ENCODE measurements around the gene HAND2. TPM values are rescaled to one million over a fixed set of nuclear protein-coding genes. Genes with fewer than 3 reads are reported as not detected.

Gene HAND2
- total RNA-seq, 1 experiment from 2014 or later: not detected

DNA sequence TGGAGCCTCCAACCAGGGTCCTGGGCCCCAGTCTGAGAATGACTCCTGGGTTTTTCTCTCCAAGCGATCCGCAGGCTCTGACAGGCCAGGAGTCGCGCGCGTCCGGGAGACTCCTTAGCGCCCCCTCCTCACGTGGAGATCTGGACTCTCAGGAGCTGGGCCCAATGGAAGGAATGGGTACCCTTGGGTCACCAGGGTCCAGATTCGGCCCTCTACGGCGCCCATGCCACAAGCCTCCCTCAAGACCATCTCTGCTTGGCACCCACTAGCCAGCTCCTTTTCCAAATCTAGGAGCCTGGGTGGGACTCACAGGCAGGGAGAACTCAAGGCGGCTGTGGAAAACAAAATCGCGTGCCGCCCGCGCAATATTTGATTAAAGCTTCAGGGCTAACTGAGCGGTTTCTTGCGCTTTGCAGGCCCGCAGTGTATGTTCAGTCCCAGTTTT lies 7.1 kb downstream of the HAND2 start:
- H3K27ac ChIP-seq: no peak overlapping the region
- TF ChIP-seq, protein P1, sequence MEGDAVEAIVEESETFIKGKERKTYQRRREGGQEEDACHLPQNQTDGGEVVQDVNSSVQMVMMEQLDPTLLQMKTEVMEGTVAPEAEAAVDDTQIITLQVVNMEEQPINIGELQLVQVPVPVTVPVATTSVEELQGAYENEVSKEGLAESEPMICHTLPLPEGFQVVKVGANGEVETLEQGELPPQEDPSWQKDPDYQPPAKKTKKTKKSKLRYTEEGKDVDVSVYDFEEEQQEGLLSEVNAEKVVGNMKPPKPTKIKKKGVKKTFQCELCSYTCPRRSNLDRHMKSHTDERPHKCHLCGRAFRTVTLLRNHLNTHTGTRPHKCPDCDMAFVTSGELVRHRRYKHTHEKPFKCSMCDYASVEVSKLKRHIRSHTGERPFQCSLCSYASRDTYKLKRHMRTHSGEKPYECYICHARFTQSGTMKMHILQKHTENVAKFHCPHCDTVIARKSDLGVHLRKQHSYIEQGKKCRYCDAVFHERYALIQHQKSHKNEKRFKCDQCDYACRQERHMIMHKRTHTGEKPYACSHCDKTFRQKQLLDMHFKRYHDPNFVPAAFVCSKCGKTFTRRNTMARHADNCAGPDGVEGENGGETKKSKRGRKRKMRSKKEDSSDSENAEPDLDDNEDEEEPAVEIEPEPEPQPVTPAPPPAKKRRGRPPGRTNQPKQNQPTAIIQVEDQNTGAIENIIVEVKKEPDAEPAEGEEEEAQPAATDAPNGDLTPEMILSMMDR (conservative IDR thresholded peaks at IDR 0.05): no peak
- no peak for TF ChIP-seq EZH2 (IDR thresholded peaks at IDR 0.05; ENCODE audit: low read depth)
- H3K36me3 ChIP-seq (ENCODE audit: low read depth): no peaks in the 10 kb centered on the region
- no peaks in the 10 kb centered on the region for H4K20me1 ChIP-seq (ENCODE audit: insufficient read depth)
- no peak overlapping the region for H3K4me3 ChIP-seq
- no peaks in the 10 kb centered on the region for H3K9me3 ChIP-seq (ENCODE audit: insufficient read depth, low read depth)
- intact Hi-C loops (cut with micrococcal nuclease; ENCODE audit: unreplicated experiment): no loop called here
- POLR2A ChIA-PET (ENCODE audit: unreplicated experiment): no interaction called here
- BruUV-seq (replicated peaks): no TSS peak
- no peak for DNase-seq
- CTCF ChIA-PET: interaction anchor here (0.7 kb wide), 1 partner anchor 1120 kb away, joined by 3 read pairs; no protein-coding TSS in a partner anchor
- H3K4me2 ChIP-seq: no peak overlapping the region
- no peaks in the 10 kb centered on the region for H3K4me1 ChIP-seq (replicated peaks; ENCODE audit: insufficient read depth)
- H2AFZ ChIP-seq: no peak overlapping the region
- H3K79me2 ChIP-seq (ENCODE audit: low read depth): no peaks in the 10 kb centered on the region
- no peaks in the 10 kb centered on the region for H3K27me3 ChIP-seq (ENCODE audit: insufficient read depth, low read depth)
- no peaks in the 10 kb centered on the region for H3F3A ChIP-seq (ENCODE audit: insufficient read depth, low read depth)
- no peaks in the 10 kb centered on the region for H3K9me2 ChIP-seq (ENCODE audit: insufficient read depth)

DNA sequence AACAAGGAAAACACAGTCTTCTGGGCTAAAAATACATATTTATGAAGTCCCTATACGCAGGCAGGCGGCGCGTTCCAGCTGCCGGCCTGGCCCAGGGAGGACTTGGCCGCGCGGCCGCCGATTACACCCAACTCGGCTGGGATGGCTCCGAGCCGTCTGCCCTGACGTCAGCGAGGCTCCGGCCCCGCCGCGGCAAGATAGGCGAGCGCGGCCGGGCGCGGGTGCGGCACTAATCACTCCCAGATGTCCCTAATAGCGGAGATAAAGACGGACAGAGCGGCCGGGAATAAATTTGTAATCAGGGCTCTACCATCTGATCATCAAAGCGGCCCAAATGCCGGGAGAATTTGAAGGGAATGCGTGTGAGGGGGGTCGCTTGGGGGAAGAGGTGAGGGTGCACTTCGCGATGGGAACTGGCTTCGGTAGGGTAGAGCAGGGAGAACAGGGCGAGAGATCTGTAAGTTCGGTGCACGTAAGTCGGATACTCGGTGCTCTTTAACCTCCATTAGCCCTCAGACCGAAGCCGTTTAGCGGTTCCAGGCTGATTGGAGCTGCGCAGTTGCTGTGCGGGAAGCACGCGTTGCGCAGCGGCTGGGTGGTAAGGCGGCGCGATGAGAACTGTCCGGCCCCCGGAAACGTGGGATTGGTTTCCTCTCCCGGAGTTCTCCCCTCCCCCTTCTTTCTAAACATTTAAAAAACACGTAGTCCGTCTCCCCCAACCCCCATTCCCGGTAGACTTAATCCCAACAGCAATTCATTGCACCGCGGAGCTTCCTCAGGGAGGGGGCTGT lies 7.7 kb downstream of the HAND2 start:
- ChIA-PET POLR2A (ENCODE audit: unreplicated experiment) (no interaction called here), CTCF (no interaction called here)
- no peaks in the 10 kb centered on the region for H3K36me3 ChIP-seq (ENCODE audit: low read depth)
- no peaks in the 10 kb centered on the region for H3K4me1 ChIP-seq (replicated peaks; ENCODE audit: insufficient read depth)
- H3K9me2 ChIP-seq (ENCODE audit: insufficient read depth): no peaks in the 10 kb centered on the region
- no peaks in the 10 kb centered on the region for H4K20me1 ChIP-seq (ENCODE audit: insufficient read depth)
- no TSS peak for BruUV-seq (replicated peaks)
- no peak overlapping the region for H2AFZ ChIP-seq
- H3K27ac ChIP-seq: no peak overlapping the region
- TF ChIP-seq EZH2 (IDR thresholded peaks at IDR 0.05; ENCODE audit: low read depth): no peak
- TF ChIP-seq, protein P1 (conservative IDR thresholded peaks at IDR 0.05): no peak
- H3K79me2 ChIP-seq (ENCODE audit: low read depth): no peaks in the 10 kb centered on the region
- DNase-seq: no peak
- intact Hi-C loops (cut with micrococcal nuclease; ENCODE audit: unreplicated experiment): no loop called here
- H3K9me3 ChIP-seq (ENCODE audit: insufficient read depth, low read depth): no peaks in the 10 kb centered on the region
- H3F3A ChIP-seq (ENCODE audit: insufficient read depth, low read depth): no peaks in the 10 kb centered on the region
- H3K4me3 ChIP-seq: no peak overlapping the region
- H3K27me3 ChIP-seq (ENCODE audit: insufficient read depth, low read depth): no peaks in the 10 kb centered on the region
- H3K4me2 ChIP-seq: no peak overlapping the region

DNA sequence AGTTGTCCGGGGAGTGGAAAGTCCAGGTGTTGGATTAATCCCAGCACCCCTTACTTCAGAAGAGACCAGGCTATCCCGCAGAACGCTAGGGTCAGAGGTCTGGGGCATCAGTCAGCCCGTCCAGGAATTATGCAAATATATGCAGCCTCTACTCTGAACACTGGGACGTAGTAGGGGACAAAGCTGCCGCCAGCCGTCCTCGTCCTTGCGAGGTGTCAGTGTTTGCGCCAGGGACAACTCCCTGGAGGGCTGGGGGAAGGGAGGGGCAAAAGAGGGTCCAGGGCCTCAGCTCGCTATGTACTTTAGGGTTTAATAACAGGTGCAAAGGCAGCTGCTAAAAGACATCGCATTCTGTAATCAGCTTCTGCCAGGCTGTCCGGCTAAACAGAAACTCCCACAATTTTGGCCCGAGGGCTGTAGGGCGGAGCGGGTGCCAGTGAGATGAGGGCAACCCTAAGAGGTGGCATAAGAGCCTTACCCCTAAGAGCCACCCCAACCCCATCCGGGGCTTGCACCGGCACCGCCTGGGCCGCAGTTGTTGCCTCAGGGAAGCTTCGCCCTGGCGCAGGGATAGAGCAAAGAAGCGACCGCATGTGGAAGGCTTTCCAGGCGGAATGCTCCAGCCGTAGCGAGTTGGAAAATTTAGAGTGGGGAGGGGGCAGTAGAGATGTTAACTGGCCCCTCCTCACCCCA lies 8.4 kb downstream of the HAND2 start:
- Histone ChIP-seq H3K27me3 (ENCODE audit: insufficient read depth, low read depth) (no peaks in the 10 kb centered on the region), H4K20me1 (ENCODE audit: insufficient read depth) (no peaks in the 10 kb centered on the region), H3K9me3 (ENCODE audit: insufficient read depth, low read depth) (no peaks in the 10 kb centered on the region), H3K79me2 (ENCODE audit: low read depth) (no peaks in the 10 kb centered on the region), H2AFZ (no peak overlapping the region), H3K36me3 (ENCODE audit: low read depth) (no peaks in the 10 kb centered on the region), H3K4me3 (no peak overlapping the region), H3K27ac (no peak overlapping the region), H3F3A (ENCODE audit: insufficient read depth, low read depth) (no peaks in the 10 kb centered on the region), H3K4me1 (replicated peaks; ENCODE audit: insufficient read depth) (no peaks in the 10 kb centered on the region), H3K4me2 (no peak overlapping the region), H3K9me2 (ENCODE audit: insufficient read depth) (no peaks in the 10 kb centered on the region)
- no peak for DNase-seq
- ChIA-PET POLR2A (ENCODE audit: unreplicated experiment) (no interaction called here), CTCF (no interaction called here)
- TF ChIP-seq, protein P1 (conservative IDR thresholded peaks at IDR 0.05): no peak
- TF ChIP-seq EZH2 (IDR thresholded peaks at IDR 0.05; ENCODE audit: low read depth): no peak
- intact Hi-C loops (cut with micrococcal nuclease; ENCODE audit: unreplicated experiment): no loop called here
- BruUV-seq (replicated peaks): no TSS peak
